Peyer's patch (tissue), 4 donors: ENCODE measurements around the gene TMEM243.

Experiments used
- CTCF ChIP-seq, 6 experiments: fragments of 450-650 bp in 4 of 6; fragments of 200-600 bp in 2 of 6; sonication (generic) in 1 of 6; IDR thresholded peaks; one replicate each; pipeline ENCODE4 v1.5.1; 2017 to 2019; ENCODE audit warnings: antibody characterized with exemption in 6 of 6, mild to moderate bottlenecking in 3 of 6, moderate library complexity in 1 of 6
- POLR2A ChIP-seq, 2 donors: fragments of 450-650 bp; IDR thresholded peaks; one replicate each; pipeline ENCODE4 v1.5.1; 2017; ENCODE audit warnings: antibody characterized with exemption in 2 of 2, mild to moderate bottlenecking in 2 of 2, moderate library complexity in 2 of 2

GRCh38 chr7:87151002-87151728 lies 68.4 kb downstream of the TMEM243 start:
- TF ChIP-seq CTCF (IDR thresholded peaks at IDR 0.05): no peak
- no peak for TF ChIP-seq POLR2A (IDR thresholded peaks at IDR 0.05)
